Iris pigment epithelial cell (primary cell): Measurements from ENCODE around the gene B4GAT1.
"Not testable (repeated sequence)": the region's sequence is repeated elsewhere in the genome, so short reads cannot be mapped to it uniquely, and the experiment has no call there.

Experiments
- DNase-seq: peaks from one replicate; pipeline ENCODE4 v3.0.0-alpha.2; 2011; ENCODE audit warnings: low read depth

B4GAT1 gene

GRCh38 chr11:66363187-66363601 lies 15.8 kb upstream of the B4GAT1 start:
- no peak for DNase-seq

DNA sequence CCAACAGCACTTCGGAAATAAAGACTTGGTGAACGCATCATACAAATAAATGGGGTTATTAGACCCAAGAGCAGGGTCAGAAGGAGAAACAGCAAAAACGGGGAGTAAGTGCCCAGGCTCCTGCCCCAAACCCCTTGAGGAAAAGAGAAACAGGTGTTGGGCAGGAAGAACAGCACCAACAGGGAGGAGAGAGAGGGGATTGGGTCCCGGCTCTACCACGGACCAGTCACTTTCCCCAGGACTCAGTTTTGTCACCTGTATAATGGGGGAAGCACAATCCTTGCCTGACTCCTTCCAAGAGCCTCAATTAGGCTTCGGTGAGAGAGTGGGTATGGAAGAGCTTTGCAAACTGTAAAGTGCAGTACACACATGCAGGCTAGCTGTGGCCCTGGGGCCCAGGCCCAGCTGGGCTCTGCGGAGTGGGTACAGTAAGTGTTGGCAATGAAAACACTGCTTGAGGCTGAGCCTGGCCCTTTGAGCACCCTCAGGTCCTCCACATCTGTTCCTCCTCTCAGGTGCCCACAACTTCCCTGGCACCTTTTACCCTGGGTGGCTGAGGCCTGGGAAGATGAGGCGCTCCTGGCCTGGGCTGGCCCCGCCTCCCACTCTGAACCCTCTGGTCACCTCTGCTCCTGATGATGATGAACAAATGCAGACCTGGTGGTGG lies 15.2 kb upstream of the B4GAT1 start:
- DNase-seq = no peak

DNA sequence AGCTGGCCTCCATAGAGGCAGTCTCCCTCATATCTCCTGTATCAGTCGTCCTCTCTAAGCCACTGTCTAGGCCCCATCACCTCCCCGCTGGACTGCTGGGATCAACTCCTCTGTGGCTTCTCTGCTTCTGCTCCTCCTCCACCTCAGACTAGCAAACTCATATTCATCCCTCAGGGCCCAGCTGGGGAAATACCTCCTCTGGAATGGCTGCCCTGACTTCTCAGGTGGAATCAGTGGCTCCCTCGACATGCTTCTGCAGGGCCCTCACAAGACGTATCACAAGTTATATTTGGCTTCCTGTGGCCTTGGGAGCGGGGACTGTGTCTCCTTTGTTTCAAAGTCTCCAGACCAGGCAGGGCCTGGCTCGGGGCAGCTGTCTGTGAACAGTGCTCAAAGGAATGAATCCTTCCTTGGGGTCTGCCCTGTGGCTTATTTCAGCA lies 14.1 kb upstream of the B4GAT1 start:
- no peak for DNase-seq

DNA sequence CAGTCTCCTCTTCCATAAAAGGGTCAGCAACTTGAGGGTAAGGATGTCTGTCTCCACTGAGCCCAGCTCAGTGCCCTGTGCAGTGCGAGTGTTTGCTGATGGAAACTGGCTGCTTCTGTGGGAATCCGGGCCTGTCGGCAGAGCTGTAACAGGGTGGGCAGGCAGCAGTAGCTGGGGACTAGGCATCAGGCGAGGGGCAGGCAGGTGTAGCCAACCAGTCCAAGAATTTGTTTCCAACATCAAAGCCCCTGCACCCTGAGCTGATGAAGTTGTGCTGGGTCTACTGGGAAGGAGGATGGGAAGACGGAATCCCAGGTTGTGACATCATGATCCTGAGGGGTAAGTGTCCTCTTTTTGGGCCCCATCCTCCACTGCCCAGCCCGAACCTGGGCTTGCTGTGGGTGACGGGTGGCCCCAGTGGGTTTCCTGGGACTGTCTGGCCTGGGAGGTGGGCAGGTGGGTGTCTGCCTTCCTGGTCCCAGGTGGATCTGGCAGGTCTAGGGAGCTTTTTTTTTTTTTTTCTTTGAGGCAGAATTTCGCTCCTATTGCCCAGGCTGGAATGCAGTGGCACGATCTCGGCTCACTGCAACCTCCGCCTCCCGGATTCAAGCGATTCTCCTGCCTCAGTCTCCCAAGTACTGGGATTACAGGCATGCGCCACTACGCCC lies 13.1 kb upstream of the B4GAT1 start:
- DNase-seq = no peak

DNA sequence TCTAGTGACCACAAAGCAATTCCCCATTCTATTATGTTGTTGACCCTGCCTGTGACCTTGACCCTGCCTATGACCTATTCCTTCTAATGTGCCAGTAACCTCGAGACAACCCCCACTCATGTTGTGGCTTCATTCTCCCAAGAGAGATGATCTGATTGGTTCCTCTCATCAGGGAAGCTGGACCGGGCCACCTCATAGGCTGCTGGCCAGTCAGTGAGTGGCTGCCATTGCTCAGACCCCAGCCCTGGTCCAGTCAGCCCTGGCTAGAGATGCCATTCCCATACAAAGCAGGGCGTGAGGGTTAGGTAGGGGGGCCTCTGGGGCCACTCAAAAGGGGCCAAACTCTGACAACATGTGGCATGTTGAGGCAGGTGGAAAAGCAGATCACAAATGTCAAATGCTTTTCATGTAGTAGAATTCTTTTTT lies 12.2 kb upstream of the B4GAT1 start:
- no peak for DNase-seq

- DNase-seq = not testable (repeated sequence)
Observed at GRCh38 chr11:66350560-66351235, 3.3 kb upstream of the B4GAT1 start.

DNA sequence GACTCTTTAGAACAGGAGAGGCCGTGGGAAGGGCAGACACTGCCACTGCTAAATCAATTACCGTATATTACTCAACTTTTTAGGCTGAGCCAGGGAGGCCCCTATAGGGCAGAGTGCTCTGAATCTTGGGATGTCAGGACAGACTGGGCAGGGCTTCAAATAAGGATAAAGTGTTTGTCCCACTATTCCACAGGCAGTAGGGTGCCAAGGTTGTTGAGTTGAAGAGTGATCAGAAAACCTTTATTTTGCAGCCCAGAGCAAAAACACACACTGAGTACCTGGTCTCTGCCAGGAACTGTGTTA lies 1.6 kb upstream of the B4GAT1 start:
- DNase-seq = no peak

DNA sequence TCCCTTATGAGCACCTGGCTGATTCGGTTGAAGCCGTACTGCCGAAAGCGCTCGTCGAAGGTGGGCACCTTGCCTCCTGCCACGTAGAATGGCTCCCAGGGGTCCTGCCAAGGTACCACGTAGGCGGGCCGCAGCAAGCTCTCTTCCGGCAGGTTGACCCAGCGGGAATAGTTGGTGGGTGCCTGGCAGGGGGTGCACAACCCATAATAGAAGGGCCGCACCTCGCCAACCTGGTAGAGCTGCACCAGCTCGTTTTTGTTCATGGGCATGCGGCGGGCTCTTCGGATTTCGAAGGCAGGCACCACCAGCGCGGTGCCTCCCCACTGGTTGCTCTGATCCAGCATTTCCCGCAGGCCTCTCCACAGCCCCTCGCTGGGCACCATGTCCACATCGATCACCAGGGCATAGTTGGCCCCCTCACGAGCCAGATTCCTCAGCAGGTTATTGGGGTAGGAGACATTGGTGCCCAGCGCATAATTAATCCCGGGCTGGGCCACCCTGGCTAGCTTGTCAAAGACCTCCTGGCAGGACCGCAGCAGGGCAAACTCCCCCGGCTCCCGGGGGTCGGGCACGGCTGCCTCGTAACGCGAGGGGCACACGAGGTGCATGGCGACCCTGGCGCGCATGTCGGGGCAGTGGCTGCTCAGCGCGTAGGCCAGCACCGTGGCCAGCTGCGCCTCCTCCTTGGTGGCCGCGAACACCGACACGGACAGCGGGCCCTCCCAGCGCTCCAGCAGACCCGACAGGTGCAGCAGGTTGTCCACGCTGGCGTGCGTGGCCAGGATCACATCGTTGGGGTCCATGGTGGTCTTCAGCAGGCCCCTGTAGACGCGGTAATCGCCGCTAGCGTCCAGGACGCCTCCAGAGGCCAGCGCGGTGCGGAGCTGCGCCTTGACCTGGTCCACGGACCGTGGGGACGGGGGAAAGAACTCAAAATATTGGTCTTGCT lies 679 bp downstream of the B4GAT1 start:
- no peak for DNase-seq

- DNase-seq = no peak
Observed at GRCh38 chr11:66345316-66345649, 2.1 kb downstream of the B4GAT1 start.

GRCh38 chr11:66344550-66345315 lies 2.7 kb downstream of the B4GAT1 start, which contains the start of gene BRMS1:
Gene BRMS1, minus strand, starts transcription at chr11:66345104. Its CDS starts 2,870 bp downstream, at chr11:66342234.
- DNase-seq = peak; percentile 98

GRCh38 chr11:66343176-66343575 lies 4.3 kb downstream of the B4GAT1 start:
- DNase-seq = peak; percentile 22

GRCh38 chr11:66341502-66342126 lies 5.8 kb downstream of the B4GAT1 start:
- no peak for DNase-seq

GRCh38 chr11:66340596-66341501 lies 6.6 kb downstream of the B4GAT1 start:
- no peak for DNase-seq

GRCh38 chr11:66339686-66340483 lies 7.5 kb downstream of the B4GAT1 start:
- DNase-seq = no peak

- no peak for DNase-seq
Observed at GRCh38 chr11:66339162-66339675, 8.2 kb downstream of the B4GAT1 start.

DNA sequence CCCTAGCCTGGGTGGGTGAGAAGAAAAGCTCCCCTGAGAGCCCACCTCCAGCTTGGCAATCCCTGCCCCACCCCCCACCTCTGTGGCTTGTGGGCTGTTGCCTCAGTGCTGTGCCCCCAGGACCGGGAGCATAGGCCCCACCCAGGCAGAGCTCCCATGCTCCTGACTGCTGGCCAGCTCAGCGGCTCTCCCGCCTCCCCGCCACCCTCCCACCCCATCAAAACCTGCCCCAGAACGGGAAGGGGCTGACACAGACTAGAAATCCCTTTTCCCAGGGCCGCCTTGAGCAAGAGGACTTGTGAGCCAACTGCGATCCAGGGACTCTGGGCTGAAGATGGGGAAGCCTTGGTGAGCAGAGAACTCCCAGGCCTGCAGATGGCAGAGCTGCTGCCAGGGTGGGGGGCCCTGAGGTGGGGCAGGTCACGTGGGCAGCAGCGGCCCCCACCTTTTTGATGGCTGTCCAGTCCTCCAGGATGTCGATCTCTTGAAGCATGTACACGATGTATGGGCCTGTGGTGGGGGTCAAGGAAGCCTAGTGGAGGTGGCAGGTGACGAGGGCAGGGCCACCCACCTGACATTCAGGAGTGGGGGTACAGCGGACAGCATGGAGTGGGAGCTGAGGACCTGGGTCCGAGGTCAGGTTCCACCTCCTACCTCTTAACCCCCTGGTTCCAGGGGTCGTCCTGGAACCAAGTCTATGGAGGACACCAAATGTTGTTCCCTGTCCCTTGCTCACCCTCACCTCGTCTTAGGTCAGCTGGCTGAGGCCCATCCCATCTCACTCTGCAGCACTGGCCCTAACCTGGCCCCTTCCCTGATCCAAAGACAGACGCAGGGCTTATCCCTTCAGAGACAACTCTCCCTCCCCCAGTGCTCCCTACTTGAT lies 8.9 kb downstream of the B4GAT1 start:
- no peak for DNase-seq

- DNase-seq = peak; percentile 47
Observed at GRCh38 chr11:66337103-66337899, 10.1 kb downstream of the B4GAT1 start.
